Thyroid gland (tissue), 4 donors: ENCODE results near the gene ADAT3.

Experiments used
- POLR2A ChIP-seq, 2 donors: fragments of 450-650 bp; IDR thresholded peaks; one replicate each; pipeline ENCODE4 v1.6.1; 2017; ENCODE audit warnings: antibody characterized with exemption in 2 of 2, mild to moderate bottlenecking in 2 of 2, moderate library complexity in 1 of 2
- TF ChIP-seq, protein P1 (sequence below), 6 experiments: fragments of 200-600 bp in 3 of 6; fragments of 450-650 bp in 3 of 6; sonication (generic) in 3 of 6; IDR thresholded peaks; one replicate each; pipeline ENCODE4 v1.5.1; 2016 to 2019; ENCODE audit warnings: antibody characterized with exemption in 6 of 6, mild to moderate bottlenecking in 2 of 6, inconsistent platforms in 1 of 6, moderate library complexity in 1 of 6

- no peak for TF ChIP-seq POLR2A (IDR thresholded peaks at IDR 0.05)
- TF ChIP-seq, protein P1, sequence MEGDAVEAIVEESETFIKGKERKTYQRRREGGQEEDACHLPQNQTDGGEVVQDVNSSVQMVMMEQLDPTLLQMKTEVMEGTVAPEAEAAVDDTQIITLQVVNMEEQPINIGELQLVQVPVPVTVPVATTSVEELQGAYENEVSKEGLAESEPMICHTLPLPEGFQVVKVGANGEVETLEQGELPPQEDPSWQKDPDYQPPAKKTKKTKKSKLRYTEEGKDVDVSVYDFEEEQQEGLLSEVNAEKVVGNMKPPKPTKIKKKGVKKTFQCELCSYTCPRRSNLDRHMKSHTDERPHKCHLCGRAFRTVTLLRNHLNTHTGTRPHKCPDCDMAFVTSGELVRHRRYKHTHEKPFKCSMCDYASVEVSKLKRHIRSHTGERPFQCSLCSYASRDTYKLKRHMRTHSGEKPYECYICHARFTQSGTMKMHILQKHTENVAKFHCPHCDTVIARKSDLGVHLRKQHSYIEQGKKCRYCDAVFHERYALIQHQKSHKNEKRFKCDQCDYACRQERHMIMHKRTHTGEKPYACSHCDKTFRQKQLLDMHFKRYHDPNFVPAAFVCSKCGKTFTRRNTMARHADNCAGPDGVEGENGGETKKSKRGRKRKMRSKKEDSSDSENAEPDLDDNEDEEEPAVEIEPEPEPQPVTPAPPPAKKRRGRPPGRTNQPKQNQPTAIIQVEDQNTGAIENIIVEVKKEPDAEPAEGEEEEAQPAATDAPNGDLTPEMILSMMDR (IDR thresholded peaks at IDR 0.05) = no peak
Measured at GRCh38 chr19:1953441-1954094, 48.4 kb downstream of the ADAT3 start.
